GM21515 (cell line): Measurements from ENCODE around the gene ZMYND19.
"Not testable (repeated sequence)": the region's sequence is repeated elsewhere in the genome, so short reads cannot be mapped to it uniquely, and the experiment has no call there.

ENCODE experiments used
- ATAC-seq: cut with Tn5 transposase; IDR thresholded peaks from one replicate; pipeline ENCODE4 v1.9.1; 2021; ENCODE audit not compliant: unreplicated experiment

ZMYND19 gene

DNA sequence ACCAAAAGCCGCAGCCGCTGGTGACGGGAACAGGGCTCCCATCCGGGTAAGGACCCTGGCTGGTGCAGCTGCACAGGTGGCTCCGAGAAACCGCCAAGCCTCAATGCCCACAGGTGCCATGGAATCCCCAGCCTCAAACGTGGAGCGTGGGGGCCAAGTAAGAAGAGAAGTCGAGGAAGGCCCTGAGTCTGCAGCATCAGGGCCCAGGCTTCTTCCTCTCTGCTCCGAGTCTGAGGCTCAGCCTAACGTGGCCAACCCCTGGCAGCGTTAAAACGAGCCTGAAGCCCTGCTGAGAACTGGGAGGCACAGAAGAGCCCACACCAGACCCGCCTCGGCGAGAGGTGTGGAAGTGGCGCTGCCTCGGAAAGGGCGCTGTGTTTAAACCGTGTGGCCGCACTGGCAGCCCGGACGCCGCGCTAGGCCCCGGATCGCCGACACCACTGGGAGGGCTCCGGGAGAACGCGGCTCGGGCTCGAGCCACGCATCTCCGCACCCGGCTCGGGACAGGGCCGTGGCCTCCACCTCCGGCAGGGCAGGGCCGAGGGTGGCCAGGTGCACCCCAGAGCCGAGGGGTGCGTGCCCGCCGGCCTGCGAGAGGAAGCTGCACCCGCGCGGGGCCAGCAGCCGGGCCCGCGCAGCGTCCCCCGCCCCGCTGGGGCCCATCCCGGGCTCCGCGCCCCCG is 730 bp downstream of the ZMYND19 start:
- ATAC-seq = peak; percentile 15

DNA sequence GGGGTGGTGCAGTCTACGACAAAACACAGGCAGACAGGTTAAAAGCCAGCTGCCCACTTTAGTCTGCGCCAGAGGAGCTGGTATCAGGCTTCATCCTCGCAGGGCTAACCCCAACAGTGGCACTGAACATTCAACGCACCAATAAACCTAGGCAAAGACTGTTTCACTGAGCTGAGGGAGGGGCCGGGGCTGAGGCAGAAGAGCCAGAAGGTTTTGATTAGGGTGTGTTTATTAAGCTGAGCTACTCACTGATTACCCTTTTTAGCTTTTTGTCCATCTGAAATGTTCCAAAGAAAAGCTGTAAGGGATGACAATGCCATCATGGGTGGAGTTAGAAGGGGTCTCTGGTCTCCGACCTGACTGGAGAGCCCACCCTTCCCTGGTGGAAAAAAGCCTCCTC is 1.4 kb downstream of the ZMYND19 start:
- no peak for ATAC-seq

DNA sequence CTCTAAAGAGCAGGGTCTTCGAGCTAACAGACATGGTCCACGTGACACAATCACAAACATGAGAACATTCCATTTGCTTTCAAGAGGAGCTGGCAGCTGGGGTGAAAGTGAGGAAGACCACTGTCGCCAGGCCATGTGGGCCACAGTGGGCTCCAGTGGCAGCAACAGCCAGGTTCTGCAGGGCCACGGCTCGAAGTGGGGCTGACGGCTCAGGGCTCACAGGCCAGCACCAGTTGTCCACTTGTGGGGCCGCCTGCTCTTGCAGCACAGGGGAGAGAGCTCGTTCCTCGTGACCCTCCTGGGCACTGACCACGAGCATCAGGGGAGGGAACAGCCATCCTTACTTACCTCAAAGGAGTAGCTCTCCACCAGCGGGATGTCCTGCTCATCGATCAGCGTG is 2.0 kb downstream of the ZMYND19 start:
- ATAC-seq = no peak

DNA sequence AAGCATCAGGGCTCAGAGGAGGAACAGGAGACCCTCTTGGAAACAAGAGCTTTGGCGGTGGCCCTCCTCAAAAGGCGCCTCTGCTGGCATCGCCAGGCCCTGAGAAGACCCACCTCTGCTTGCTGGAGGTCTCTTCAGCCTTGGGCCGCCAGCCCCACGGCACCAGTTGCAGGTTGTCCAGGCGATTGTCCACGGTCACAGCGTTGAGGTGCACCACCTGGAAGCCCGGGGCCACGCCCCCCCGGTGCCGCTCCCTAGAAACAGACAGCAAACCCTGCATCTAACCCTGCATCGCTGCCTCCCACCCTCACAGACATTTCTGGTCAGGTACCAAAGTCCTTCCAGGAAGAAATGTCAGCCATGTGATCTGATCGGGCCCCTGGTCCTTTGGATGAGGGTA is 3.5 kb downstream of the ZMYND19 start:
- no peak for ATAC-seq

DNA sequence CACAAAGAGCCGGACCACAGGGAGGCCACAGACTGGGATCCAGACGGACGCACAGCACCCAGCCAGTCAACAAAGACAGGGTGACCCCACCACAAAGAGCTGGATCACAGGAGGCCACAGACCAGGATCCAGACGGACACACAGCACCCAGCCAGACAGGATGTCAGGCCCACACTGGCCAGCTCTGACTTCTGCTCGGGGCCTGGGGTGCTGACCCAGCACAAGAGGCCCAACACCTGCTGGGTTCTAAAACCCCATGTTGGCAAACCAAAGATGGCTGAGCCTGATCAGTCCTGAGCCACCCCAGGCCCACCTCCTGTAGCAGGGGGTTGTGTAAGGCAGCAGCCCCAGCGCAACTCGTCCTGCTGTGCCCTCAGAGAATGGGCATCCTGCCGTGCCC is 6.4 kb downstream of the ZMYND19 start:
- ATAC-seq = no peak

DNA sequence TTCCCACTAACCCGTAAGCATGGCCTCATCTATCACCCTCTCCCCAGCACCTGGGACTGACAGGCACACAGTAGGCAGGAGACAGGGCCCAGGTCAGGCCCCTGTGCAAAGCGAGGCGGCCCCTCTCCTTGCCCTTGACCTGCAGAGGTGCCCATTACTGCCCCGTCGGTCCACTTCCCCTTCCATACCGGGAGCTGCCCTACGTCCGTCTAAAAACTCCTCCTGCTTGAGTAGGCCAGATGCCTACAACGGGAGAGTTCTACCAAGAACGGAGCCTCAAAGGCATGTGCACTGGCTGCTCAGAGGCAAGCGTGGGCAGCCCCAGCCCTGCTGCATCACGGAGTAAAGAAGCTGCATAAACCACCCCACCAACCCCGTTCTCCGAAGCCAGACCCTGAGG is 7.0 kb downstream of the ZMYND19 start:
- ATAC-seq = no peak

DNA sequence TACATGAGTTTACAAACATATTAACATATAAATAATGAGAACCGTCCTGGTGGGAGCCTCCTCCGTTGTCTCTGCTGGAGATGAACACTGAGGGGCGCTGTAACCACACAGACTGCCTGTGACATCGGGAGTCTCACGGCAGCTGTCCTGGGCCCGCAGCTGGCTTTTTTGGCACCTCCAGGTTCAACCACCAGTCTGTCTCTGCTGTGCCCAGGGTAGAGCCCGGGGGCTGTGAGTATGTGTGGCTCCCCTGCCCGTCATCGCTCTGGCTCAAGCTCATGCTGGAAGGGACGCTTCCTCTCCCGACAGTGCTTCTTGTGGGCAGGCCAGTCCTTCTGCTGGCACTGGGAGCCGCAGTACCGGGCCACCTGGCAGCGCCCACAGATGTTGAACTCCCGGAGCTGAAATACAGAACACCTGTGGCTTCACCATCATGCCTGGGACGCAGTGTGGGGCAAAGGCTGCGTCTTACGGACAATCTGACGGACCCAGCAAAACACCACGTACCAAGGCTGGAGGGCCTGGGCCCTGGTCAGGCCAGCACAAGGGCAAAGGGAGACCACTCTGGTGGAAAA is 7.9 kb downstream of the ZMYND19 start:
- no peak for ATAC-seq

DNA sequence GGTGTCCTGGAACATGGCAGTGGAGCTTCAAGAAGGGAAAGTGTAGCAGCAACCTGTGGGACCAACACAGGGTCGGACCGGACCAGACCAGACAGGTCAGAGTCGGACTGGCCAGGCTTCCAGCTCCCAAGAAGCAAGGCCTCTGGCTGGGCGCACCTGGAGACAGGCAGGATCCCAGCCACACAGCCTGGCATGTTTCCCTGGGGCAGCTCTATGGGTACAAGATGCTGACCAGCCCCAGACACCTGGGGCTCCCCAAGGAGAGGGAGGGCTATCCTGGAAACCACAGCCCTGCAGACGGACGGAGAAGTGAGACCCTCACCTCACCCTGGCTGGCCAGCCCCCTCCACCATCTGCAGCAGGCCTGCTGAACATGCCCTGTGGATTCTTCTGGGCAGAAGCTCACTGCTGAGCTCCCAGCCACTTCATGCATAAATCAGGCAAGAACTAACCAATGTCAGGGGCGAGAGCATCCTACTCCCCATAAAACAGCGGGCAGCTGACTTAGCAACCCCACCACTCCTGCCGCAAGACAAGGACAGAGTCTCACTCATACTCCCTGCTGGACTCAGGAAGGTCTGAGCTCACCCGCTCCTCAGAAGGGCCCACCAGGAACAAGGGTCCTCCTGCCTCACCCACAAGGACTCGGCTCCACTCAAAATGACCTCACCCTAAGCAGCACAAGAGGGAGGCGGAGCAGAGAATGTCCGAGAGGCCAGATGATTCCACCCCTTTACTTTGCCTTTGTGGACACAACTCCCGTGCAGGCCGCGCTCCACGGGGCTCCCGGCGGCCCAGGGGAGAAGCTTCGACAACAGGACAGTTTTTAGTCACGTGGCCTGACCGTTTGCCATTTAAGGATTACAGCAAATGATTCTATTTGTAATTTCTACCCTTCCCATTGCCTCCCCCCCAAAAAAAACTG is 8.7 kb downstream of the ZMYND19 start:
- no peak for ATAC-seq

DNA sequence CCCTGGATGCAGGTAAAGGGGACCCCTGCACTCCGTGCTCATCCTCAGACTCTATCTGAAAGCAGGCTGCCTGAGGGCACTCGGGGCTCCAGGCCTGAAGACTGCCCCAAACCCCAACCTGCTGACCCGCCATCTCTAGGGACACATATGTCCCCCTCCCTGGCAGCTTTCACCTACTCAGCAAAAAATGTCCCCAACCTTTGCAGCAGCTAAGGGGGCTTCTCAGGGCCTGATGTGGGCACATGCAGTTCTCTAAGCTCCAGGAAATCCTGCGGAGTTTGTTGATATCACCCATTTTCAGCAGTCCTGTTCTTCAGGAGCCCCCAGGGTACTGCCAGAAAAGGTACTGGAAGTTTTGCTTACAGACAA is 9.4 kb downstream of the ZMYND19 start:
- no peak for ATAC-seq

DNA sequence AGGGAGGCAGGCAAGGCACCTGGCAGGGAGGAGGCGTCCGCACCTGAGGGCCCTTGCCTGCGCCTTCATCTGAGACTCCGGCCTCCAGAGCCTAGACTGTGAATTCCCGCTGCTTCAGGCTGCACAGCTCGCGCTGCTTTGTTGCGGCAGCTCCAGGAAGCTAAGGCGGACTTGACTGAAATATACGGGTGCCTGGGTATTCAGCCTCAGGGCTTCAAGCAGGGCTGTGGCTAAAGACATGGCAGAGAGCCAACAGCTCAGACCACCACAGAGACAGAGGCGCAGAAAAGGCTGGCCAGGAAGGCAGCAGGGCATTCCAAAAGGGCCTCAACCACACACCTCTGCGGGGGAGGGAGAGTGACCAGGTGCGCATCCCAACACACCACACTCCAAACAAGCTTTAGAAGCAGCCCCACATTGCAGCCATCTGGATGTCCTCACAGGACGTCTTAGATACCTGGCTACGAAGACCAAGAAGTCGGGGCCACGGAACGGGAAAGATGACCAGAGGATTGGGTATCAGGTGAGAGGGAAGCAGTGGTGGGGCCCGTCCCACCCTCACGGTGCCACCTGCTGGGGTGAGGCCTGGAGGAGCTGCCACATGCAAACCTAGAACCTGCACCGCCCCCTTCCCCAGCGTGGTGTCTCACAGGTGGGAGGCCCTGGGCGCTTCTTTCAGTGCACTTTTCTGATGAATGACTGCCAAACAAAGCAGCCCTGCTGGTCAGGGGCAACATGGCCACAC is 9.9 kb downstream of the ZMYND19 start:
- no peak for ATAC-seq

DNA sequence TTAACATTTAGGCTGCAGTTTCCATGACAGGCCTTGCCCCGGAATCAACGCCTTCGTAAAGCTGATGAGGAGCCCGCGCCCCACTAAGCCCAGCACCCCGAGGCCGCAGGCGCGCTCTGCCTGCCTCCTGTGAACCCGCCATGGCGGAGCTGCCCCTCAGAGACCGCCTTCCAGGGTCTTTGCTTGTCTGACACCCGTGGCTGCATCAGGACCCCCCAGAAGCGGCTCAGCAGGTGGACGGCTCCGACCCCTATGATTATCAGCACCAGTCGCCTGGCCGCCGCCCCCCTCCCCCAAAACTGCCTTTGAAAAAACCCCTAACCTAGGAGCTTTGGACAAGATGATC is 11.1 kb downstream of the ZMYND19 start:
- ATAC-seq = no peak

DNA sequence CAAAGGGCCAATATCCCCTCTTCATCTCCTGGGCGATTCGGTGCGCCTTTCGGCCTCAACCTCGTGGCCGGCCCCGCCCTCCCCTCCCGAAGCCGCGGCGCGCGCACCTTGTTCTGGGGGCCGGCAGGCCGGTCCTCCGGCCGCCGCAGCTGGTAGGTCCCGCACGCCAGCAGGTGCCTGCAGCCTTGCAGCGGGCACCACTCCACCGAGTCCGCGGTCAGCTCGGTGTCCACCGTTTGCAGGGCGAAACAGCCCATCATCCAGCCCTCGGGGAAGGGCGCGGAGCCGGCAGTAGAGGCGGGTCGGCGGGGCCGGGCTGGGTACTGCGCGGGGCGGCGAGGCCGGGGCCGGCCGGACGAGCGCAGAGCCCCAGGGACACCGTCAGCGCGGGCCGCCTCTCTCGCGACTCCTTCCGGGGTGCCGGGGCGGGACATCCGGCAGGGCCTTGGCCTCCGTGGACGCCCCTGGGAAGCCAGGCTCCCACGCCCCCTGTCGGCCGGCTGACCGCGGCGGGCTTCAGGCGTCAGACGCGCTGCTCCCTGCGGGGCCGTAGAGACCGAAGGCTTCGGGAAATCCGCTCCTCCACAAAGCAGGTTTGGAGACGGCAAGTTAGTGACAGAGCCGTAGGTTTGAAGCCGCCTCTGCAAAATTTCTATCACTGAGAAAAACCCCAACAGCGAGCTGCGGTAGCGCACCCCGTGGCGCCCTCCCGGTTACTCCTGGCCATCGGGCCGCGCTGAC is 11.6 kb downstream of the ZMYND19 start, which contains the start of gene DPH7:
Gene DPH7, minus strand, starts transcription at position 408 of the 741 bp plus-strand sequence. Its CDS starts 148 bp downstream, at position 260.
- ATAC-seq = peak; percentile 76

DNA sequence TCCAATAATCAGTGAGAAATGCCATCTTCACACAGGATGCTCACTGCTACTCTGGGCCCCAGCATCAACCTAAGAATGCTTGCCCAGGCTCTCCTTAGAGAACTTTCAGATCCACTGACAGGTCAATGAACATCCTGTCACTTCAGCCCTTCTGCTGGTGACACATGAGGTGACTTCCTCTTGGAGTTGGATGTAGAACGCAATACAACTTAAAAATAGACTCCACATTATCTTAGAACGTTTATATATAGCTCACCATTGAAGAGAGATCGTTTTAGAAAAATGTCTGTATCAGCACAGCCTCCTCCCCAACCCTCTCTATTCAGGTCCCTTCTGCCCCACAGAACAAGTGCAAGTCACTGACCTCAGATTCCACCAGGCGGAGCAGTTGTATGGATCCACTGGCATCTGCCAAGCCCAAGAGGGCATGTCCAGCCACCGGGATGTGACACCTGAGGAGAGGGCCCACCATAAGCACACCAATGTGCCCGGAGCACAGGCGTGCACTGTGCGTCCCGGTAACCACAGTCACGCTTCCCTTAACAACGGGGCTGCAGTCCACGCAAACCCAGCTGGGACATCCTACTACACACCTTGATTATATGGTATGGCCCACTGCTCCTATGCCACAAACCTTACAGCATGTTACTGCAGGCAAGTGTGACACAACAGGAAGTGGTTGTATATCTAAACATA is 14.4 kb downstream of the ZMYND19 start:
- ATAC-seq = no peak

DNA sequence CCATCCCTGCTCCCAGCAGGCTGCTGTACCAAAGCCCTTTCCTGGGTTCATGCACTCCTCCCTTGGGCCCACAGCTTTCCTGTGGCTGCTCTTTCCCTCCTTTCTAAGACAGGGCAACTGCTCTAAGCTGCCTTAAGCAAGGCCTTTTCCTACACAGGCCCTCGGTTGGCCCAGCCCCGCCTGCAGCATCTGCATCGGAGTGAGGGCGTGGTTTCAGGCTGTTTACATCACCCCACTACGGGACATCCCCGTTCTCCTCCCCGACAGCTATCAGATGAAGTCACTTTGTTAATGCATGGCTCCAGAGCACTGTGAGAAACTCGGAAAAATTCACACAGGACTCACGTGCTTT is 15.0 kb downstream of the ZMYND19 start:
- no peak for ATAC-seq

DNA sequence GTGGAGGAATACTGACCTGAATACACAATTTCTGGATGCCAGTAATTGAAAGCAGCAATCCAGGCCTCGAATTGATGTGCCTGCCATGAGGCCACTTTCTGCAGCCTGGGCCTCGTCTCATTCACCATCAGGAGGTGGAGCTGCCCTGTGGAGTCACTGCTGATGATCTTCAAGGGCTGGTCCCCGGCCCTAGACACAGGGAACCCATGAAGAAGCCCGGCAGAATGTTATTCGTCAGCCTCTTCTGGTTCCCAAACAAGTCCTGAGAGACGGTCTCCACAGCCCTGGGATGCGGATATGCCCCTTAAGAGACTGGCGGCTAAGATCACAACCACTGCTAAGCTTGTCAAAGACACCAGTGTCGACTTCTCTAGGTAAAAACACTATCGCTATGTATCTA is 16.1 kb downstream of the ZMYND19 start:
- no peak for ATAC-seq

DNA sequence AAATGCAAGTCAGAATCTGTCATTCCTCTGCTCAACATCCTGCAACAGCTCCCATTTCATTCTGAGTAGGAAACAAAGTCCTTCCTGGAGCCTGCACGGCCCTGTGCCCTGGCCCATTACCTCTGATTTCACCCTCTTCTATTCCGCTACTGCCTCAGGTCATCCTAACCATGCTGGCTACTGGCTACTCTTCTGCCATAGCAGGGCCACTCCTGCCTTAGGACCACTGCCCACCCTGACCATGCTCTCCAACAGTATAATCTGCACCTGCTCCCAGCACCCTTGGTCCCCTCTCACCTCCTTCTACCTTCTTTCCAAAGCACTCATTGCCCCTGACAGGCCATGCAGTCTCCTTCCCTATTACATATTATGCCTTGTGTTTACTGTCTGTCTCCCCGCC is 19.7 kb downstream of the ZMYND19 start:
- no peak for ATAC-seq

DNA sequence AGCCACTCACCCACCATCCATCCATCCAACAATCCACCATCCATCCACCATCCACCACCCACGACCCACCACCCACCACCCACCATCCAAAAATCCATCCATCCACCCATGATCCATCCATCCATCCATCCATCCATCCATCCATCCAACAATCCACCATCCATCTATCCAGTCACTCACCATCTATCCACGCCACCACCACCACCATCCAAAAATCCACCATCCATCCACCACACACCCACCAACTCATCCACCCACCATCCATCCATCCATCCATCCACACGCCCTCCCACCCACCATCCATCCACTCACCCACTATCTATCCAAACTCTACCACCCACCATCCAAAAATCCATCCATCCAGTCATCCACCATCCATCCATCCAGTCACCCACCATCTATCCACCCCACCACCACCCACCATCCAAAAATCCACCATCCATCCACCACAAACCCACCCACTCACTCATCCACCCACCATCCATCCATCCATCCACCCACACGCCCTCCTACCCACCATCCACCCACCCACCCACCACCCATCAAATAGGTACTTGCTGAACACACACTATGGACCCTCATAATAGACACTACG is 20.6 kb downstream of the ZMYND19 start:
- ATAC-seq = no peak

DNA sequence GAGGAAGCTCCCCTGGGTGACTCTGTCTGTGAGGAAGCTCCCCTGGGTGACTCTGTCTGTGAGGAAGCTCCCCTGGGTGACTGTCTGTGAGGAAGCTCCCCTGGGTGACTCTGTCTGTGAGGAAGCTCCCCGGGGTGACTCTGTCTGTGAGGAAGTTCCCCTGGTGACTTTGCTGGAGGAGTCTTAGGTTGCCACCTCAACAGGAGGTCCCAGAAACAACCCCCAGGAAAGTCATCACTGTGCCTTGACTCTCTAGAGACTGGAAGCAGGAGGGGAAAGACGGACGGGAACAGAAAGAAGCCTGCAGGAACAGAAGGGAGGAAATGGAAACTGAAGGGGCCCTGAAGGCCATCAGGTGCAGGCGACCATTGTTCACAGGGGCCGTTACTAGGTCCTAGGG is 21.9 kb downstream of the ZMYND19 start:
- ATAC-seq = not testable (repeated sequence)

DNA sequence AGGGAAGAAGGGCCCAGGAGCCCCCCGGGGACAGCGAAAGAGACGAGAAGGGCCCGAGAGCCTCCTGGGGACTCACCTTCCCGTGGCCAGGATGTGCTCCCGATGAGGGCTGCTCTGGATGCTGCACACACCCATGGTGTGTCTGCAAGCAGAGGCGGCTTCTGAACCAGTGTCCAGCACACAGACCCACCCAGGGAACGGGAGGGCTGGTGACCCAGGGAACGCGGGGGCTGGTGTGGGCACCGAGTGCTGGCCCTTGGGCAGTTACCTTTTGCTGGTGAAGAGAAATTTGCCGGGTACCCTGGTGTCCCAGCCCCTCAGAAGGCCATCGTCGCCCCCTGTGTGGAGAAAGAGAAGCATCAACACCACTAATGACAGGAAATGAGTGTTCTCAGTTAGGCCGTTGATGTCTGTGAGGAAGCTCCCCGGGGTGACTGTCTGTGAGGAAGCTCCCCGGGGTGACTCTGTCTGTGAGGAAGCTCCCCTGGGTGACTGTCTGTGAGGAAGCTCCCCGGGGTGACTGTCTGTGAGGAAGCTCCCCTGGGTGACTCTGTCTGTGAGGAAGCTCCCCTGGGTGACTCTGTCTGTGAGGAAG is 25.4 kb downstream of the ZMYND19 start:
- no peak for ATAC-seq
